HG02885 (cell line): ENCODE measurements around the gene C10orf90.

Experiments used
- ATAC-seq: cut with Tn5 transposase; IDR thresholded peaks from one replicate; pipeline ENCODE4 v1.9.1; 2021; ENCODE audit warnings: mild to moderate bottlenecking; ENCODE audit not compliant: unreplicated experiment, poor library complexity

C10orf90 gene

DNA sequence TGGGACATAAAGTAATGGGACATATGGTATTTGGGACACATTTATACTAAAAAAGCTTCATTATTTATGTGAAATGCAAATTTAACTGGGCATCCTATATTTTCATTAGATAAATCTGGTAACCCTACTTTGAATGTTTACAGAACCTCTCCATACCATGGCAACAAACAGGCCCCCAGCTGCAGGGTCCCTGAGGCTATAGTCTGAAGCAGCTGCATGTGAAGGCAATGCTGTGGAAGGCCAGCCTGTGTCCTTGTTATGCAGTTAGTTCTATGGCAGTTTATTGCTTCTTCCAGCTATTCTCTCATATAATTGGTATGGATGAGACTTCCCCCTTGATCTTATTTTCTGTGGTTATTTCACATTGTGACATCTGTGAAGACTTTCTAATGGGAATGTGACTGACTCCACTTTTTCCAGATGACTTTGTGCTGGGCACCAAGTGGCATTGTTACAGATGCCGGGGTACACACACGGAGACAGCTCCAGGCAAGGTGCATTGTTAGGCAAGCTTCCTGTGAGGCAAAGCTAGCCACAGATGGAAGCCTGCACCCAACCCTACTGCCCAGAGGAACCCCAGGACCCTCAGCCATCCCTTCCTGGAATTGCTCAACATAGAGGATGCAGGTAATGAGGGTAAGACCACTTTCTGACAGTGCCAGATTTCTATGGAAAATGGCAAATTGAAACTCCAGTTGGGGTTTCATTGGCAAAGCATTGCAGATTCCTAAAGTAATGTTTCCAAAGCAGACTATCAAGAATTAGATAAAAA is 232.7 kb downstream of the C10orf90 start:
- no peak for ATAC-seq

DNA sequence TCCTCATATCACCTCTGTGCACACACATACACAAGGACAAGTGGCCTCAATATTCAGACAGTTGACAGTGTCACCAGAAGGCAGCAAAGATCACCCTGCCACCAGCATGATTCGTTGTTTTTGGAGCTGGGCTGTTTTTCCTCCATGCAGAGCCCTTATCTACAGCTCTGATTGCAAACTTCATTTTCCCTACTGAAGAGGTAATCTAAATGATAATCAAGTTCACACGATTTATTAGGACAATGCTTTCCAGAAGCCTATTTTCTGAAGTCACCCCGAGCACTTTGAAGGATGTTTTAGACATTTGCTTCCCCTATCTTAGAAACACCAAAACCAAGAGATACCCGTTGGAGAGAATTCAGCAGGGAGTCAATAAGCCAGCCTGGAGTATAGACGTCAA is 236.3 kb downstream of the C10orf90 start:
- ATAC-seq, result no peak

DNA sequence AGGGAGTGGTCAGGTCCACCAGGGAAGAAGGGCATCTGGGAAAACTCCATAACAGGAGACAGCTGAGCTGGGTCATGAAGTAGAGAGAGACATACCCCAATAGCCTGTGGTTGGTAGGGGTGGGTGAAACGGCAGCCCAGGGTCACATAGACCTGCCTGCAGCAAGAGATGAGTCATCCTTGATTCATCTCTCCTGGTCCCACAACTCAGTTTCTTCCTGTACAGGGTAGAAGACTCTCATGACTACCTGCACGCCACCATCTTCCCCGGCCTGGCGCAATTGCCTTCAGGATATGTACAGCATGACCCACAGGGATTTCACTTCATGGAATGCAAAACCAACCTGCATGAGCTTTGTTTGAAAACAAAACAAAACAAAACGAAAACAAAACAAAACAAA is 237.1 kb downstream of the C10orf90 start:
- no peak for ATAC-seq

DNA sequence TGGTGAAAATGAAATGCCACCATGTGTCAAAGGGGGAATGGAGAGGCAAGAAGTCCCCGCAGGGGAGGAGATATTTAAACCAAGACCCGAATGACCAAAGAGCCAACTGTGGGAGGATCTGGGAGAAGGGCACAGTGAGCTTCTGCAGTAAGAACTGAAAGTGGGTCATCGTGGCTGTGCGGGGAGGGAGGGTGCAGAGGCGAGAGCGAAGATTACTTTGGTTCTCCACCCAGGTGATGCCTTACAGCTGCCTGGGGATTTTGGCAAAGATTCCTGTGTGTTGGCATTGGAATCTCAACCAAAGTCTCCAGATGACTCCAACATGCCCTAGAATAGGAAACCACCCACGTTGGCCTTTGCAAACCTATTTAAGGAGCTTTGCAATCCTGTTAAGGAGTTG is 238.0 kb downstream of the C10orf90 start:
- no peak for ATAC-seq

DNA sequence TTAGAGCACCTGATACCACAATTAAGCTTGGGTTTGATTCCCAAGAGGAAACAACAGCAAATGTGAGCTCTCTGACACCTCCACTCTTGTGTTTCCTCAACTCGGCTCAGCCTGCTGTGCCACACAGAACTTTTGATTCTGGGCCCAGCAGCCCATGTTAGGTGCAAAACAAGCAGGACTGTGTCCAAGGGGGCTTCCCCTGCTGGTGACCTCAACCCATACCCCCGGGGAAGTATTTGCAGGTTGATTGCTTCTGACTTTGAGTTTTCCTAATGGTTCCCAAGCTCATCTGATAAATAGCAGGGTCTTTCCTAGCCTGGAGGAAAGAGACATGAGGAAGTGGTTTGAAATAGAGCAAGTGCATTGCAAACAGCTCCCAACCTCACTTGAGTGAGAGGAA is 238.7 kb downstream of the C10orf90 start:
- no peak for ATAC-seq

DNA sequence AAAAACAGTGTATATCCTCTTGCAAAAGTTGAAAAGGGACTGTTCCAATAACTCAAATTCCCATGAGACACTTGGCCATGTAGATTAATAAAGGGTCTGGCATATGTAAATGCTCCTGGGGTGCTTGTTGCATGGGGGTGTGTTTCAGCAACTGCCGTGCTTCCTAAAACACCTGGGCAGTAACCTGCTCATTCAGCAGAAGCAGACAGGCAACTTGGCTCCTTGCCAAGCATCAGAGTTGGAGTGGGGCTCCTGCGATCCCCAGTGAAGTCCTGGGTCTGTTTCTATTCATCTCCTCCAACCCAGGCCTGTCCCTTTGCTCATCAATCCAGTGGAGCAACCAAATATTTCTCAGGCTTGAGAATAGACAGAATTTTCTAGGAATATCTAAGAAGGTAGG is 240.0 kb downstream of the C10orf90 start:
- ATAC-seq, result no peak

DNA sequence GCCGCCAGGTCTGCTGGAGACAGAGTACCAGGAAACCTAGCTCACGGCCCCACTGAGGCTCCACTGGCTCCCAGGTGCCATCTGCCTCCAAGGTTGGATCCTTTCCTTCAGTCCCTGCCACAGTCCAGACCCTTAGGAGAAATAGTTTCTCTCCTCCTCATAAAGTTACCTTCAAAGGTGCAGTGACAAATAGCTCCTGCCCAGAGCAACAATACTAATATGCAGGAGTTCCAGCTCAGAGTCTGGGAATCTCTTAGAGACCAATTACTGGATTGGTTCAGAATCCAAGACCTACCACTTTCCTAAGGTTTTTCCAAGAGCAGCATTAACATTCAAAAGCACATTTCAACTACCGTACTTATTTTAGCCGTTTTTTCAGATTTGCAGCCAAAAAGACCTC is 241.2 kb downstream of the C10orf90 start:
- no peak for ATAC-seq

DNA sequence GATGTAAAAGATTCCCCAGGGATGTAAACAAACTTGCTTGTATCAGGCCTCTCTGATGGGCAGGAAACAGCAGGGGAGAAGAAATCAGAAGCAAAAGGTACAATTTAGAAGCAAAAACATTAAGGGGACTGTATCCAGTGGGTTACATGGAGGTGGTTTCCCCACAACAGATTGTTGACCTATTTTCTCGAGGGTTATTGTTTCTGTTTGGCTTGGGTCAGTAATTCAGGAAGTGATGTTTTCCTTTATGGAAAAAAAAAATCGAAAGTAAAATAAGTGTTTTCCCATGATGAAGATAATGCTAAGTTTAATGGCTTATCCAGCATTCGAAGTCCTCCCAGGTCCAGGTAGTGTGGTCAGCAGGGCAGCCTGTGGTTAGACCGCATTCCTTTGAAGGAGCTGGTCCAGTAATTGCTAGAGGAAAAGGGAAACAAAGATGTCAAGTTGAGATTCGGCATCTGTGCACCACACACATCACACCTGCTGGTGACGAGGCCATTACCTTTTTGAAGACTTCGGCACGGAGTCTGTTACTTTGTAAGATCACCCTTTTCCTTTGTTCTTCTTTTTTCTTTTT is 244.9 kb downstream of the C10orf90 start:
- no peak for ATAC-seq

DNA sequence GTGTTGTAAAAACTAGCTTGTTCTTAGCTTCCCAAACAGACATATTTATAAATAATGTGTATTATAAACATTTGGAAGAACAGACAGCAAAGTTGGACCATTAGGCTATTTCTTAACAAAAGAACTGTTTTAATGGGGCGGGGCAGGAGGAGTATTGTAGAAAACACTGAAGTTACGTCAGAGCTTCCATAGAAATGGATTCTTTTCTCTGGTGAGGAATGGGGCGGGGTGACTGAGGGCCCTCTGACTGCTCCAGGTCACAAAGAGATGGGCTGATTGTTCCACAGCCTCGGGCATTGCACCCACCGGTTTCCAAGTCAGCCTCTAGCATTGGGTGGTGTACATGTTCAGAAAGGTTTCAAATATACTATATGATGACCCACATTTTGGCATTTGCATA is 245.5 kb downstream of the C10orf90 start:
- ATAC-seq, result no peak

DNA sequence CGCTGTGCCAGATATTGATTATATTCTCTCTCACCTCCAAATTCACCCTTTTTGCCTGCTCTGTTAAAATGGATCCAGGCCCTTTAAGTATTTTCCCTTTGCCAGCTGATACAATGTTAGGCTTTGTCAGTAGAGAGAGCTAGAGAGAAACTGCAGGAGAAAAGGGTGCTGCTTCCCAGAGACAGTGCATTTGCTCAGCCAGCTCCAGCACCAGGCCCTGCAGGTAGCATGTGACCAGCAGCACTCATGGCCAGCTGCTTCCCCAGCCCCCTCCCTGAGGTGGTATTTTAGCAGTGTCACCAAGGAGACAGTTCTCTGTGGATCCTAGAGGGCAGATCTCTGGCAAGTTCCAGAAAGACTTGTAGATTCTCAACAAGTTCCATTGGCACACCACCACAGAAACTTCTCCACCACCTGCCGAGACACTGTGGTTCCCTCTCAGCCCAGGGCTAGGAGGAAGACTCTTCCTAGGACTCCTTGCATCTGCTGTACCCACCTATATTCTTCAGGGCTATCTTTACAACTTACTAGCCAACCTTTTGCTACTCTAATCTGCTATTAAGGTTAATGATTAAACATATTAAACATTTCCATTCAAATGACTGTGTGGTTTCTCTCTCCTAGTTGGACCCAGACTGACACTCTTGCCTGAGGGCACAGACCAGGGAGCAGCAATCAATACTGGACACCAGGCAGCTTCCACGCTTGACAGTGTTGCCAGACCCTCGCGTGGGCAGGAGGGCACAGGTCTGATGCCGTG is 246.6 kb downstream of the C10orf90 start:
- no peak for ATAC-seq

DNA sequence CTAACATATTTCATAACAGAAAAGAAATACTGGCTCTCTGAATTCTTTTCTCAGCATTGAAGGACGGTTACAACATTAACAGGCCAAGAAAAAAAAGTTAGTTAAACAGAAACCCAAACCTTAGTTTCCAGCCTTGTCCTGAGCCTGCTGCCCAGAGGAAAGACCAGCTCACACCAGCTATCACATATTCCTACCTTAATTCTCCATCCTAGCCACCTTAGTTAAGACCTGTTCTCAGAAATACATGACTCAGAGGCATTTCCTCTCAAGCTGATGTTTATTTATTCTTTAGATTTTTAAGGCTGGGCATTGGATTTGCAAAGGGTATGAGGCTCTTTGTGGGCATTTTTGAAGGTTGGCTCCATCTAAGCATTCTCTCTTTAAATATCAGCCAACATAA is 247.9 kb downstream of the C10orf90 start:
- no peak for ATAC-seq

DNA sequence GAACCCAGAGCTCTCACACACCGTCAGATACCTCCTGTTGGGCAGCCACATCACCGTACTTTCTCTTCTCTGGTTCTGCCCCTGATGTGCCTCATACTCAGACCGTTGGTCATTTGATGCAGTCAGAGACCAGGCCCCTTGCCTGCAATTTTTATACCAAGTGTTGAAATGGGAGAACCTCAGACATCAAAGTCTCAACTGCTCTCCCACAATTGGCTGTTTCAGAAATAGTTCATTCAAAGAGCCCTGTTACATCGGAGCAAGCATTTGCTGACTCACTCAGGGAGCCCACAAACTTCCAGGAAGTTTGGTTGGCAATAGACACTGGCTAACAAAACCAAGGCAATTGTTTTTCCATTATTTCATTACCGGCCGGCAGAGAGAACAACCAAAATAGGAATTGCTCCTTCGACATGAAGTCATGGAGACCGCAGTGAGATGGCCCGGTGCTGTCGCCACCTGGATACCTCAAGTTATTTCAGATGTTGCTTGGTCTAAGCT is 248.7 kb downstream of the C10orf90 start:
- no peak for ATAC-seq

DNA sequence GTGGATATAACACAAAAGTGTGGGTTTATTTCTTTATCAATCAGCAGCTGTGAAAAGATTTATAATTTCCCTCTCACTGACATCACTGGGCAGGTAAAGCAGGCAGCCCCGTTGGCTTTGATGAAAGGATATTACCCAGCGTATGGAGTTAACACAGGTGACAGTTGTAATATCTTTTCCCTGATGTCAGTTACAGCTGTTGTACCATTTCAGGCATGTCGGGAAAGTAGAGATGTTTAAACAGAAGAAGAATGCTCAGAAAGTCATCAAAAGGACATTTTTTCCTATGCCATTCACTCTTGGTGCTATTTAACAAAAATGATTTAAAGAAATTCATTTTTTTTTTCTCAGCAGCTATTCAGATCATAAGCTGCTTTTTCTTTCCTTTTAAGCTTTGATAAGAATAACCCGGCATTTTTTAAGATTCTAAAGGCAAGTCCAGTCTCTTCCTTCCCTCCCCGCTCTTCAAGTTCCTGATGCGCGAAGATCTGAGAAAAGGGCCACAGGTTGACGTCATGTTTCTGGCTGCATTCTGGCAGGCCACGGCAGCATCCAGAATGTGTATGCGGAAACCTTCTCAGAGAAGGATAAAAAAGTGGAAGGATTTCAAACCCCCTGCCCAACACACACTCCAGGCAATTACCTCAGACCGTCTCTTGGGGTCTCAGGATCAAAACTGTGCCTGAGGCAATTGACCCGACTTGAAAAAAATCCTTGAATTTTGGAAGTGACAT is 249.8 kb downstream of the C10orf90 start:
- no peak for ATAC-seq

DNA sequence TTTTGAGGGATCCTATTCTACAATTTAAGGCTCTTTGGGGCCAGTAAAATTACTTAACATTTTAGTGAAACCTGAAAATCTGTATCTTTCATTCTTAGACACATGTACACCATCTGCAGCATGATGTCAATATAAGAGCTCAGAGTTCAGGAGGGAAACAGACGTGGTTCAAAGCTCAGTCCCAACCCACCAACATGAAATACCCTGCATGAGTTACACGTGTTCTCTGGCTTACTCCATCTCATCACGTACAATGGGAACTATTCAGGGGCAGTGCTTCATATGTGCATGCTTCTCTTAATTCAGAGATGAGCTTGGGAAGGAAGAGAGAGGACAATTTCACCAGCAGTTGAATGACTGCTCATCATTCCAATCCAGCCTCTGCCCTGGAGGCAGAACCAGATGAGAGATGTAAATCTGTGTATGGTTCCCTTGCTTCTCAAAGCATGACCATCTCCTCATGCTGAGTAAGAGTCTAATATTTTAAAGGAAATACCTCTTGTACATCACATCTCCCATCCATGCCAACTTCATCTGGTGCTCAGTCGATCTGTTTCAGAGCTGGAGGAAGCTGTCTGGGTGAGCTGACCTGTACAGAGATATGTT is 253.2 kb downstream of the C10orf90 start:
- no peak for ATAC-seq

DNA sequence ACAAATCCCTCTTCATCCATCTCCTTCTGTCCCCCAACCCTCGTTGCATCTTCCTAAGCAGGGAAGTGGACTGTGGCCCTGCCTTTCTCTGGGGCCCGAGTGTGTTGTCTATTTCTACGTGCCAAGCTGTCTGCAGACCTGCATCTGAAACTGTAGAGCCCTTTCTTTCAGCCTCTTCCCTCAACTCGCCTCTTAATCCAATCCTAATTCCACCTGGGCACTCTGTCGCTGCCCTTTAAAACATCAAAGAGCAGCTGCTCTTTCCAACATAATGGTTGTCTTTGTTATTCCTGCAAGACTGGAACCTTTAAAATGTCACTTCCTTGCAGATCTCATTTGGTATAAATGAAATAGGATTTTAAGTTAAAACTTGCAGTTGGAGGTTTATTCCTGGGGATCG is 260.7 kb downstream of the C10orf90 start:
- no peak for ATAC-seq

DNA sequence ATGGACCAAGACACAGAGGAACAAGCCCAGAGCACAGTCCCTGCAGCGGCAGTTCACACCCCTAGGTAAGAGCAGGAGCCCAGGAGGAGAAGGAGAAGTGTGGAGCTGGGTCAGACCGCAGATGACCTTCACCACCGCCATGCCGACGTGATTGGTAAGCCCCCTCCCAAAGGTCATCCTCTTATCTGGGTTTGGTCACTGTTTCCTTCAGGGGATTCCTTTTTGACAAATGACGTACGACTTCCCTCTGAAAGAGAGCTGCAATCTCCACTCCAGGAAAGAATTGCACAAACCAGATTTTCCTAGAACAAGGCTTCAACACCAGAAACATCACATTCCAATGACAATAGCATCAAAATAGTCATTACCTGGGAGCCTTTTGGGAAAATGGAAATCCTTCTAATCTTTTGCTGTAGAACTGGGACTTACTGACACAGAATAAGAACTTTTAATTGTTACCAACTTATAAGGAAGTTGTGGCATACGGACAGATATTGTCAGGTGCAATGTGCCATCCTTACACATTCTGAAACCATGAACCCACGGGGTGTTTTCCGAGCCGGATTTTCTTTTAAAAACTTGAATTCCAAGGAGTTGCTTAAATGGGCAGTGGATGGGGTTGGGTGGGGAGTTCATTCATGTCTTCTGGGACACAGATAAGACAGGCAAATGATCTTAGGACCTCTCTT is 261.4 kb downstream of the C10orf90 start:
- no peak for ATAC-seq

DNA sequence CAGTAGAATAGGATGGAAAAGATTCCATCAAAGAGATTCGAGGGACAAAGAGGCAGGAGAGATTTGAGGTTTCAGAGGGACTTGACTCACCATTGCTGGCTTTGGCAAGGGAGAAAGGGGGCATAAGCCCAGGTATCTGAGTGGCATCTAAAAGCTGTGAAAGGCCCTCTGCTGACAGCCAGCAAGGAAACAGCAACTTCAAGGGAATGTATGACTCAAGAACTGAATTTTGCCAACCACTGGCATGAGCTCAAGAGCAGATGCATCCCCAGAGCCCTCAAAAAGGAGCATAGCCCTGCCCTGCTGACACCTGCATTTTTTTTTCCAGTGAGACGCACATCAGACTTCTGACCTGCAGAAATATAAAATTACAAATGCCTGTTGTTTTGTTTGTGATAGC is 262.7 kb downstream of the C10orf90 start:
- no peak for ATAC-seq

DNA sequence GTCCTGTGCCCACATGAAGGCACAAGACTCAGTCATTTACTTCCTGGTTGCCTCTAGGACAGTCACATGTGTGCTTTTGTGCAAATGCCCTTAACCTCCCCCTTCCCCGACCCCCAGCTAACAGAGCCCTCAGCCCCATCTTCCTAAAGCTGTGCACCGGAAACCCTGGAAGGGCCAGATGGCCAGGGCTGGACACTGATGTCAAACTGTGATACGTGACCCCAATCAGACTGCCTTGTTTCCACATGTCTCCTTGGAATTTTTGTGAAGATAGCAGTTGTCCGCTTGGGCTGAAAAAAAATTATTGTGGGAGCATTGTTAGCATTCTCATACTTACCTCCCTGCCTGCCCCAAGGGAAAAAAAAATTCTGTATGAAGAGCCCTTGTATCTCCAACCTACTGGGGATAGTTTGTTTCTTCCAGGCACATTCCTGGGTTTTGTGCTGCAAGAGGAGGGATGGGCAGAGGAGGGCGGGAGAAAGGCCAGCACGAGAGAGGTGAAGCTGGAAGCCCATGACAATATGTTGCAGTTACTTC is 265.2 kb downstream of the C10orf90 start:
- no peak for ATAC-seq
